ENCODE results near the gene HYAL3. TPM values are rescaled to one million over a fixed set of nuclear protein-coding genes. Genes with fewer than 3 reads are reported as not detected.
A peak's percentile ranks its signal among the peaks of the same experiment; 100 is the strongest.

The HYAL3 gene
- total RNA-seq, 2 experiments from 2014 or later, result 3.3 to 4.1 TPM

DNA sequence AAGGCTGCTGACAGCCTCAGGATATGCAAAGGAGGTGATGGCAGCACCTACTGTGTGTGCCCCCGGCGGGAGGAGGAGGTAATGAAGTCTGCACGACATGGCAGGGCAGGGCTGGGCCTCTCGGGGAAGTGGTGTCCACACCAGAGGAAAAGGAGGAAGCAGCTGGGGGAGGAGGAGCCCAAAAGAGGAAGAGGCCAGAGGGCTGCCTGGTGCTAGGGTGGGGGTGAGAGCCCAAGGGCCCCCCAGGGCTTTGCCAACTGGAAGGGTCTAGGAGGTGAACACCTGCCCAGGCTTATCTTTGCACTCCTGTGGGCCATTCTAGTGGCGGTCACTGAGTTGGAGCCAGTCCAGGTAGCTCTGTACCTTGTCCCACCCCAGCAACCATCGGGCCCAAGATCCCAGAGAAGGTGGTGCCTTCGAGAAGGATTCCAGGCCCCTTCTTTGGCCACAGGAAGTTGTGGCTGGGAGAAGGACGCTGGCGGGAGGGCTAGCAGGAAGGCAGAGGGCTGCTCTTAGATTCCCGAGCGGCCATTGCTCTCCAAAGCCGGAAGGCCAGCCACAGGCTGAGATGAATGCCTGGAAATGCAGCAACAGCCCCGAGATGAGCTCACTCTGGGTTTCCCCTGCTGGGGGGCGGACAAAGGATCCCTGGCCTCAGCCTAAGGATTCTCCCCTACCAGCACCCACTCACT lies 56.2 kb downstream of the HYAL3 start:
- POLR2A ChIA-PET, result interaction anchor here (0.9 to 3.8 kb wide), 7 partner anchors 9 to 94 kb away, joined by 3 to 14 read pairs (median 3); partner anchors contain the start of gene IFRD2
- H3K36me3 Mint-ChIP-seq (ENCODE audit: low read depth), result peaks cover 20% of the 10 kb centered on the region

More for the DNA sequence above, 56.2 kb downstream of the HYAL3 start:
- Mint-ChIP-seq H3K27me3 (no peaks in the 10 kb centered on the region), H3K9me3 (no peaks in the 10 kb centered on the region), H3K27ac (peak overlapping the region; percentile 95), H3K4me3 (peak overlapping the region; percentile 57), H3K4me1 (ENCODE audit: low read depth) (peaks cover 80% of the 10 kb centered on the region)
- CTCF ChIA-PET, result interaction anchor here (0.6 to 8.0 kb wide), 9 partner anchors 11 to 56 kb away, joined by 3 to 239 read pairs (median 4); partner anchors contain the start of genes GNAI2, GNAT1, HYAL3 and IFRD2
- TF ChIP-seq, protein P1, sequence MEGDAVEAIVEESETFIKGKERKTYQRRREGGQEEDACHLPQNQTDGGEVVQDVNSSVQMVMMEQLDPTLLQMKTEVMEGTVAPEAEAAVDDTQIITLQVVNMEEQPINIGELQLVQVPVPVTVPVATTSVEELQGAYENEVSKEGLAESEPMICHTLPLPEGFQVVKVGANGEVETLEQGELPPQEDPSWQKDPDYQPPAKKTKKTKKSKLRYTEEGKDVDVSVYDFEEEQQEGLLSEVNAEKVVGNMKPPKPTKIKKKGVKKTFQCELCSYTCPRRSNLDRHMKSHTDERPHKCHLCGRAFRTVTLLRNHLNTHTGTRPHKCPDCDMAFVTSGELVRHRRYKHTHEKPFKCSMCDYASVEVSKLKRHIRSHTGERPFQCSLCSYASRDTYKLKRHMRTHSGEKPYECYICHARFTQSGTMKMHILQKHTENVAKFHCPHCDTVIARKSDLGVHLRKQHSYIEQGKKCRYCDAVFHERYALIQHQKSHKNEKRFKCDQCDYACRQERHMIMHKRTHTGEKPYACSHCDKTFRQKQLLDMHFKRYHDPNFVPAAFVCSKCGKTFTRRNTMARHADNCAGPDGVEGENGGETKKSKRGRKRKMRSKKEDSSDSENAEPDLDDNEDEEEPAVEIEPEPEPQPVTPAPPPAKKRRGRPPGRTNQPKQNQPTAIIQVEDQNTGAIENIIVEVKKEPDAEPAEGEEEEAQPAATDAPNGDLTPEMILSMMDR (IDR thresholded peaks at IDR 0.05), result peak; percentile 15
- DNase-seq (peak; percentile 68), ATAC-seq (no peak)
- intact Hi-C loops (cut with micrococcal nuclease), result no loop called here

Other genes starting within 250 kb of the HYAL3 start
- gene RBM5, start 210.5 kb downstream of the HYAL3 start, total RNA-seq, result 100 to 1,000 TPM; 103 to 106 TPM
- gene SEMA3F, start 144.1 kb downstream of the HYAL3 start, total RNA-seq, result under 1 TPM; 0.34 to 0.43 TPM
- under 1 TPM; 0.11 to 0.23 TPM for gene GNAT1, start 107.8 kb downstream of the HYAL3 start, total RNA-seq
- under 1 TPM in 1 of 2 experiments, not detected in 1; 0.22 TPM for gene SLC38A3, start 94.1 kb downstream of the HYAL3 start, total RNA-seq
- gene GNAI2, start 63.2 kb downstream of the HYAL3 start, total RNA-seq, result 100 to 1,000 TPM; 238 to 242 TPM
- 1 to 10 TPM; 1.6 to 2.3 TPM for gene SEMA3B, start 30.3 kb downstream of the HYAL3 start, total RNA-seq
- gene LSMEM2, start 20.3 kb downstream of the HYAL3 start, total RNA-seq, result not detected
- 100 to 1,000 TPM; 132 to 133 TPM for gene IFRD2, start 7.0 kb downstream of the HYAL3 start, total RNA-seq
- gene NAA80, start within 50 bp of the HYAL3 start, total RNA-seq, result 10 to 100 TPM; 23.2 to 23.4 TPM
- gene HYAL1, start 4.2 kb upstream of the HYAL3 start, total RNA-seq, result not detected
- 1 to 10 TPM; 3.9 to 4.1 TPM for gene HYAL2, start 23.3 kb upstream of the HYAL3 start, total RNA-seq
- gene TUSC2, start 28.8 kb upstream of the HYAL3 start, total RNA-seq, result 10 to 100 TPM; 16.7 to 19.5 TPM
- gene RASSF1, start 41.4 kb upstream of the HYAL3 start, total RNA-seq, result 10 to 100 TPM; 75.8 to 76.5 TPM
- gene ZMYND10, start 46.3 kb upstream of the HYAL3 start, total RNA-seq, result 1 to 10 TPM; 1.5 to 2.6 TPM
- 10 to 100 TPM; 41.3 to 44.7 TPM for gene NPRL2, start 51.4 kb upstream of the HYAL3 start, total RNA-seq
- gene CYB561D2, start 51.5 kb upstream of the HYAL3 start, total RNA-seq, result 10 to 100 TPM; 17.1 to 18.2 TPM
- 10 to 100 TPM; 15.2 to 16.8 TPM for gene TMEM115, start 60.1 kb upstream of the HYAL3 start, total RNA-seq
- gene CACNA2D2, start 204.2 kb upstream of the HYAL3 start, total RNA-seq, result 1 to 10 TPM; 1.6 to 2.1 TPM

All from activated CD8-positive, alpha-beta T cell treated with anti-CD3 and anti-CD28 coated beads for 36 hours (primary cell).